ENCODE data around the gene SRM. TPM values are rescaled to one million over a fixed set of nuclear protein-coding genes. Genes with fewer than 3 reads are reported as not detected.
"Not testable (repeated sequence)": the region's sequence is repeated elsewhere in the genome, so short reads cannot be mapped to it uniquely, and the experiment has no call there.

SRM gene
- total and polyA plus RNA-seq, 4 donors, result 13.4 to 123 (median 70.5) TPM

DNA sequence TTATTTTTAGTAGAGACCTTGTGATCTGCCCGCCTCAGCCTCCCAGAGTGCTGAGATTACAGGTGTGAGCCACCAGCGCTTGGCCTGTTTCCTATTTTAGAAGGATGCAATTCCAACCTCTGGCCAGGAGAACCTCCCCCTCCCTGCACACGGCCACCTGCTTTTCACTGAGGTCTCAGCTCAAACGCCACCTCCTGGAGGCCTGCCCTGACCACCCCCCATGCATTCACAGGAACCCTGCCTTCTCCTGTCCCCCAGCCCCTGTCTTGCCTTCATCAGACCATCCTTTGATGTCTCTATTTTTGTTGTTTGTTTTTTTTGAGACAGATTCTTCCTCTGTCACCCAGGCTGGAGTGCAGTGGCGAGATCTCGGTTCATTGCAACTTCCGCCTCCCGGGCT is 2.3 kb downstream of the SRM start:
- Histone ChIP-seq H3K9me3 (ENCODE audit: control insufficient read depth, insufficient read depth, low read length) (no peaks in the 10 kb centered on the region), H3K4me3 (ENCODE audit: low read depth, low read length) (no peak overlapping the region), H3K27ac (ENCODE audit: low read depth, low read length) (no peak overlapping the region), H3K27me3 (ENCODE audit: control insufficient read depth, insufficient read depth, low read length) (no peaks in the 10 kb centered on the region), H3K36me3 (ENCODE audit: control insufficient read depth, insufficient read depth, low read length) (peaks cover 67% of the 10 kb centered on the region), H3K4me1 (ENCODE audit: control insufficient read depth, insufficient read depth, low read length) (peaks cover 36% of the 10 kb centered on the region)
- WGBS (ENCODE audit: insufficient coverage), result 75% methylated on average over 2 of the region's 8 CpGs
- no peak for DNase-seq (ENCODE audit: low read depth in 4 of 6, low spot score in 6 of 6)

DNA sequence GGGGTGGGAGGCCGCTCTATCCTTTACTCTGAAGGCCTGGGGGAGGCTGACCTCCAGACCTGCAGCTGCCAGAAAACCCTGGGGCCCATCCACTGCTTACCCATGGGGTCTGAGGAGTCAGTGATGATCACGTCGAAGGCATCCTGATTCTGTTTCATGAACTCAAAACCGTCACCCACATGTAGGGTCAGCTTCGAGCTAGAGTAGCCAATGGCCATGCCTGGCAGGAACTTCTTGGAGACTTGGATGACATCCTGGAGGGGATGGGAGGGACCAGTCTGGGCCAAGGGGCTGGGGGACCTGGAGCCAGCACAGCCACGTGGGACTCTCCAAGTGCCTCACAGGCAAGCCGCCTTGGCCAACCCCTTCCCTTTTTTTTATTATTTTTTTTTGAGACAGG is 3.3 kb downstream of the SRM start:
- DNase-seq (ENCODE audit: low read depth in 4 of 6, low spot score in 6 of 6), result no peak
- H3K4me1 ChIP-seq (ENCODE audit: control insufficient read depth, insufficient read depth, low read length), result peaks cover 36% of the 10 kb centered on the region
- no peaks in the 10 kb centered on the region for H3K27me3 ChIP-seq (ENCODE audit: control insufficient read depth, insufficient read depth, low read length)
- H3K4me3 ChIP-seq (ENCODE audit: low read depth, low read length), result no peak overlapping the region
- no peaks in the 10 kb centered on the region for H3K9me3 ChIP-seq (ENCODE audit: control insufficient read depth, insufficient read depth, low read length)
- WGBS (ENCODE audit: insufficient coverage), result 95% methylated on average over 5 of the region's 7 CpGs
- H3K36me3 ChIP-seq (ENCODE audit: control insufficient read depth, insufficient read depth, low read length), result peaks cover 59% of the 10 kb centered on the region
- H3K27ac ChIP-seq (ENCODE audit: low read depth, low read length), result no peak overlapping the region

GRCh38 chr1:11055676-11056075 is 4.1 kb downstream of the SRM start:
- peaks cover 28% of the 10 kb centered on the region for H3K4me1 ChIP-seq (ENCODE audit: control insufficient read depth, insufficient read depth, low read length)
- DNase-seq (ENCODE audit: low read depth in 4 of 6, low spot score in 6 of 6), result no peak
- H3K36me3 ChIP-seq (ENCODE audit: control insufficient read depth, insufficient read depth, low read length), result peaks cover 57% of the 10 kb centered on the region
- no peaks in the 10 kb centered on the region for H3K9me3 ChIP-seq (ENCODE audit: control insufficient read depth, insufficient read depth, low read length)
- no peak overlapping the region for H3K27ac ChIP-seq (ENCODE audit: low read depth, low read length)
- WGBS (ENCODE audit: insufficient coverage), result 100% methylated on average over 3 of the region's 12 CpGs
- H3K4me3 ChIP-seq (ENCODE audit: low read depth, low read length), result no peak overlapping the region
- no peaks in the 10 kb centered on the region for H3K27me3 ChIP-seq (ENCODE audit: control insufficient read depth, insufficient read depth, low read length)

GRCh38 chr1:11054666-11055065 is 5.2 kb downstream of the SRM start:
- WGBS (ENCODE audit: insufficient coverage), result 86% methylated on average over 22 of the region's 22 CpGs
- no peaks in the 10 kb centered on the region for H3K9me3 ChIP-seq (ENCODE audit: control insufficient read depth, insufficient read depth, low read length)
- no peak for DNase-seq (ENCODE audit: low read depth in 4 of 6, low spot score in 6 of 6)
- peaks cover 57% of the 10 kb centered on the region for H3K36me3 ChIP-seq (ENCODE audit: control insufficient read depth, insufficient read depth, low read length)
- H3K4me3 ChIP-seq (ENCODE audit: low read depth, low read length), result no peak overlapping the region
- H3K27ac ChIP-seq (ENCODE audit: low read depth, low read length), result no peak overlapping the region
- peaks cover 28% of the 10 kb centered on the region for H3K4me1 ChIP-seq (ENCODE audit: control insufficient read depth, insufficient read depth, low read length)
- no peaks in the 10 kb centered on the region for H3K27me3 ChIP-seq (ENCODE audit: control insufficient read depth, insufficient read depth, low read length)

- Histone ChIP-seq H3K4me1 (ENCODE audit: control insufficient read depth, insufficient read depth, low read length) (peaks cover 26% of the 10 kb centered on the region), H3K27ac (ENCODE audit: low read depth, low read length) (no peak overlapping the region), H3K4me3 (ENCODE audit: low read depth, low read length) (no peak overlapping the region), H3K9me3 (ENCODE audit: control insufficient read depth, insufficient read depth, low read length) (no peaks in the 10 kb centered on the region), H3K27me3 (ENCODE audit: control insufficient read depth, insufficient read depth, low read length) (no peaks in the 10 kb centered on the region), H3K36me3 (ENCODE audit: control insufficient read depth, insufficient read depth, low read length) (peaks cover 57% of the 10 kb centered on the region)
- 94% methylated on average over 6 of the region's 7 CpGs for WGBS (ENCODE audit: insufficient coverage)
- DNase-seq (ENCODE audit: low read depth in 4 of 6, low spot score in 6 of 6), result no peak
These were observed 5.6 kb downstream of the SRM start for GRCh38 chr1:11054181-11054580.

DNA sequence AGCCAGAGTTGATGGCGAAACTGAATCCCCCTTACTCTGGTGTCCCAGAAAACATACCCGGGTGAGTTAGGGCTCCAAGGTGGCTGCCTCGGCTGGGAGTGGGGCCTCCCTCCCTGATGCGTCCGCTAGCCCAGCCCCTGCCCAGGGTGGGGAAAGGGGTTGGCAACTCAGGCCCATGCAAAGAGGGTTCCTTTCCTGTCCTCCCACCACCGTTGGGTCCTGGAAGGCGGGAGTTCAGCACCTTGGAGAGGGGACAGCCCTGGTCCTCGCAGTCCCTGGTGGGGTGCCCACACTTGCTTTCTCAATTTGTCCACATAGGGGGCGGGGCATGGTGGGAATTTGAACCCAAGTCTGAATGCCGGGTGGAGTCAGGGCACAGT is 6.1 kb downstream of the SRM start:
- Histone ChIP-seq H3K4me1 (ENCODE audit: control insufficient read depth, insufficient read depth, low read length) (peaks cover 21% of the 10 kb centered on the region), H3K36me3 (ENCODE audit: control insufficient read depth, insufficient read depth, low read length) (peaks cover 53% of the 10 kb centered on the region), H3K4me3 (ENCODE audit: low read depth, low read length) (no peak overlapping the region), H3K27me3 (ENCODE audit: control insufficient read depth, insufficient read depth, low read length) (no peaks in the 10 kb centered on the region), H3K27ac (ENCODE audit: low read depth, low read length) (no peak overlapping the region), H3K9me3 (ENCODE audit: control insufficient read depth, insufficient read depth, low read length) (no peaks in the 10 kb centered on the region)
- DNase-seq (ENCODE audit: low read depth in 4 of 6, low spot score in 6 of 6), result no peak
- 62% methylated on average over 5 of the region's 10 CpGs for WGBS (ENCODE audit: insufficient coverage)

DNA sequence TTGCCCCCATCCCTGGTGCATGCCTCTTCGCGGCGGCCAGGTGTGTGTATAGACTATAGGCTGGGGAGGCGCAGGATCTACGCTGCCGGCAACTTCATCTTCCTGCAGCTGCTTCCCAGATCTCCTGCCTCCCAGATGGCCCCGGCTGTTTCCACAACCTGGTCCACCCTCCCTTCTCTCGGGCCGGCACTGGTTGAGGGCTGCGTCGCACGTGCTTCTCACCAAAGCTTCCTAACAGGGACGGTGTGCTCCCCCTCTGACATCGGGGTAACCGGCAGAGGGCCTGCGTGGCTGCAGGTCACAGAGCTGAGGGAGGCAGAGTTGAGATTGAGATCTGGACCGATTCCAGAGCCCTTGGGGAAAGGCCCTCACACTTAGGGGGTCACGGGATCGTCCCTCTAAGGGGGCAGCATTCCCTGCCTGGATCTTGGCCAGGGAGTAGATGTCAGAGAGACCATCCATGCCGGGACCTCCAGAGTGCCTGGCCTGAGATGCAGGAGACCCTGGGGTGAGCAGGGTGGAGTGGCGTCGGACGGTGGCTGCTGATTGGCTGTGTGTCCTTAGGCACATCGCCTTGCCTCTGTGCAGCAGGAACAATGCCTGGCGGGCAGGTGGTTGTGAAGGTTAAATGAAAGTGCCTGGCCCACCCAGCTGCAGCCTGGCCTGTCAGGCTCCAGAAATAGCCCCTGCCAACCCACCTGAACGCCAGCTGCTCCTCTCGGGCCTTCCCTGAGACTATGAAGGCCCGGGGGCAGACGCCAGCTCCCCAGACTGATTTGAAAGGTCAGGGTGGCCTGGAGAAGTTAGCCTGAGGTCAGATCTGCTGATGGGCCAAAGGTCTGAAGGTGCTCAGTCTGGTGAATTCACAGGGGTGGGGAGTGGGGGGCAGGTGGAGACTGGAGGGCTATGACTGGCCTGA is 6.7 kb downstream of the SRM start:
- DNase-seq (ENCODE audit: low read depth in 4 of 6, low spot score in 6 of 6), result peak in 2 of 6 donors; percentile 32 to 33
- H3K4me1 ChIP-seq (ENCODE audit: control insufficient read depth, insufficient read depth, low read length), result peaks cover 15% of the 10 kb centered on the region
- no peak overlapping the region for H3K4me3 ChIP-seq (ENCODE audit: low read depth, low read length)
- 31% methylated on average over 27 of the region's 29 CpGs for WGBS (ENCODE audit: insufficient coverage)
- no peaks in the 10 kb centered on the region for H3K27me3 ChIP-seq (ENCODE audit: control insufficient read depth, insufficient read depth, low read length)
- peaks cover 49% of the 10 kb centered on the region for H3K36me3 ChIP-seq (ENCODE audit: control insufficient read depth, insufficient read depth, low read length)
- no peaks in the 10 kb centered on the region for H3K9me3 ChIP-seq (ENCODE audit: control insufficient read depth, insufficient read depth, low read length)
- no peak overlapping the region for H3K27ac ChIP-seq (ENCODE audit: low read depth, low read length)

DNA sequence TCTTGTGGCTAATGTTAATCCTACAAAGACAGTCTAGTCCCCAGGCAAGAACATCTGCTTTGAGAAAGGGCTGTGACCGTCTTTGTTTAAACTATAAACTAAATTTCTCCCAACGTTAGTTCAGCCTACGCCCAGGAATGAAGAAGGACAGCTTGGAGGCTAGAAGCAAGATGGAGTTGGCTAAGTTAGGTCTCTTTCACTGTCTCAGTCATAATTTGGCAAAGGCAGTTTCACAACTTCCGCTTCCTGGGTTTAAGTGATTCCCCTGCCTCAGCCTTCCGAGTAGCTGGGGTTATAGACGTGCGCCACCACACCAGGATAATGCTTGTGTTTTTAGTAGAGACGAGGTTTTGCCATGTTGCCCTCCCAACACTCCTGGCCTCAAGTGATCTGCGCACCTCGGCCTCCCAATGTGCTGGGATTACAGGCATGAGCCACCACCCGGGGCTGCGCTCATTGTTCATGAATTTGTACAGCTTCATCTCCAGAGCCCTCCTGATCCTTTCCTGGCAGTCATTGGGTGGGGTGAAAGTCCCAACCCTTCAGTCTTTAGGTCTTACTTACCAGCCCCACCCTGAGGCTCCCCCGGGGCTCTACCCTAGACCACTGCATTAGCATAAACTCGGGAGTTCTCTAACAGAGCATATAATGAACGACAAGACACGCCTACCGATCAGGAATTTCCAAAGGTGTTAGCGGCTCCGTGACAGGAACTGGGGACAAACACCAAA is 7.9 kb downstream of the SRM start:
- no peak for DNase-seq (ENCODE audit: low read depth in 4 of 6, low spot score in 6 of 6)
- WGBS (ENCODE audit: insufficient coverage), result 55% methylated on average over 5 of the region's 19 CpGs
- no peaks in the 10 kb centered on the region for H3K9me3 ChIP-seq (ENCODE audit: control insufficient read depth, insufficient read depth, low read length)

GRCh38 chr1:11051121-11051520 is 8.7 kb downstream of the SRM start:
- WGBS (ENCODE audit: insufficient coverage), result 92% methylated on average over 6 of the region's 10 CpGs
- H3K9me3 ChIP-seq (ENCODE audit: control insufficient read depth, insufficient read depth, low read length); DNase-seq (ENCODE audit: low read depth in 4 of 6, low spot score in 6 of 6); H3K27ac ChIP-seq (ENCODE audit: low read depth, low read length); H3K27me3 ChIP-seq (ENCODE audit: control insufficient read depth, insufficient read depth, low read length); H3K4me3 ChIP-seq (ENCODE audit: low read depth, low read length): not testable (repeated sequence)
- Histone ChIP-seq H3K36me3 (ENCODE audit: control insufficient read depth, insufficient read depth, low read length) (peaks cover 31% of the 10 kb centered on the region), H3K4me1 (ENCODE audit: control insufficient read depth, insufficient read depth, low read length) (peaks cover 14% of the 10 kb centered on the region)

More for the DNA sequence above, 7.9 kb downstream of the SRM start:
- Histone ChIP-seq H3K36me3 (ENCODE audit: control insufficient read depth, insufficient read depth, low read length) (peaks cover 39% of the 10 kb centered on the region), H3K27ac (ENCODE audit: low read depth, low read length) (no peak overlapping the region), H3K4me3 (ENCODE audit: low read depth, low read length) (no peak overlapping the region), H3K4me1 (ENCODE audit: control insufficient read depth, insufficient read depth, low read length) (peaks cover 14% of the 10 kb centered on the region), H3K27me3 (ENCODE audit: control insufficient read depth, insufficient read depth, low read length) (no peaks in the 10 kb centered on the region)

All from spinal cord (tissue), 10 donors.